Thyroid gland (tissue), 4 donors: ENCODE results near the gene JAKMIP2.
"Not testable (repeated sequence)": the region's sequence is repeated elsewhere in the genome, so short reads cannot be mapped to it uniquely, and the experiment has no call there.

Experiments used
- CTCF ChIP-seq, 6 experiments: fragments of 200-600 bp in 3 of 6; fragments of 450-650 bp in 3 of 6; sonication (generic) in 3 of 6; IDR thresholded peaks; one replicate each; pipeline ENCODE4 v1.5.1; 2016 to 2019; ENCODE audit warnings: antibody characterized with exemption in 6 of 6, mild to moderate bottlenecking in 2 of 6, inconsistent platforms in 1 of 6, moderate library complexity in 1 of 6
- POLR2A ChIP-seq, 2 donors: fragments of 450-650 bp; IDR thresholded peaks; one replicate each; pipeline ENCODE4 v1.6.1; 2017; ENCODE audit warnings: antibody characterized with exemption in 2 of 2, mild to moderate bottlenecking in 2 of 2, moderate library complexity in 1 of 2

GRCh38 chr5:147580418-147580817, 202.1 kb downstream of the JAKMIP2 start:
- not testable (repeated sequence) for TF ChIP-seq CTCF, POLR2A (IDR thresholded peaks at IDR 0.05)
